Measurements from ENCODE around the gene HABP2.
A peak's percentile ranks its signal among the peaks of the same experiment; 100 is the strongest.

The HABP2 gene

GRCh38 chr10:113552014-113552413, 839 bp upstream of the HABP2 start:
- Histone ChIP-seq H3K4me3 (ENCODE audit: low read length) (no peak overlapping the region), H3K36me3 (ENCODE audit: insufficient read depth, low read length) (no peaks in the 10 kb centered on the region), H3K4me1 (ENCODE audit: insufficient read depth, low read length) (no peaks in the 10 kb centered on the region), H3K27me3 (ENCODE audit: insufficient read depth, low read length) (peaks cover 10% of the 10 kb centered on the region), H2AFZ (ENCODE audit: low read depth, low read length) (no peak overlapping the region), H3K9me3 (ENCODE audit: low read length) (no peaks in the 10 kb centered on the region)

DNA sequence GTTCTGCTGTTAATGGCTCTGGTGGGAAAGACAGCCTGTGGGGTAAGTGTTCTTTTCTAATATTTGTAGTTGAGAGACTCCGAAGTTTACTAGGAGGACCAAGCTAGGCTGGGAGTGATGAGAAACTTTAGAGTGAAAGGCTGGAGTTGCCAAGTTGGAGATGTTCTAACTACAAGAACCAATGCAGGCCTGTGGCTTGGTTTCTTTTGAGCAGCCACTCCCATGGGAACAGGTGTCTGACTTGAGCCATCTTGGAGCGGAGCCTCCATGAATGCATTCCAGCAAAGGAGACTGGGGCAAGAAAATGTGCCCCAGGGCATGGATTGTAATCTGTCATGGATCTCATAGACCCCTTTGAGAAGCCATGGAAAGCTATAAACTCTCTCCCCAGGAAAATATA, 296 bp downstream of the HABP2 start:
- Histone ChIP-seq H3K4me3 (ENCODE audit: low read length) (no peak overlapping the region), H3K9me3 (ENCODE audit: low read length) (no peaks in the 10 kb centered on the region), H2AFZ (ENCODE audit: low read depth, low read length) (no peak overlapping the region), H3K27me3 (ENCODE audit: insufficient read depth, low read length) (peaks cover 22% of the 10 kb centered on the region), H3K4me1 (ENCODE audit: insufficient read depth, low read length) (peaks cover 3% of the 10 kb centered on the region), H3K36me3 (ENCODE audit: insufficient read depth, low read length) (no peaks in the 10 kb centered on the region)

- H3K4me3 ChIP-seq (ENCODE audit: low read length): no peak overlapping the region
- H3K27me3 ChIP-seq (ENCODE audit: insufficient read depth, low read length): peaks cover 31% of the 10 kb centered on the region
- H2AFZ ChIP-seq (ENCODE audit: low read depth, low read length): no peak overlapping the region
- no peaks in the 10 kb centered on the region for H3K36me3 ChIP-seq (ENCODE audit: insufficient read depth, low read length)
- peaks cover 6% of the 10 kb centered on the region for H3K4me1 ChIP-seq (ENCODE audit: insufficient read depth, low read length)
- no peaks in the 10 kb centered on the region for H3K9me3 ChIP-seq (ENCODE audit: low read length)
Observed at GRCh38 chr10:113554214-113554613, 1.4 kb downstream of the HABP2 start.

DNA sequence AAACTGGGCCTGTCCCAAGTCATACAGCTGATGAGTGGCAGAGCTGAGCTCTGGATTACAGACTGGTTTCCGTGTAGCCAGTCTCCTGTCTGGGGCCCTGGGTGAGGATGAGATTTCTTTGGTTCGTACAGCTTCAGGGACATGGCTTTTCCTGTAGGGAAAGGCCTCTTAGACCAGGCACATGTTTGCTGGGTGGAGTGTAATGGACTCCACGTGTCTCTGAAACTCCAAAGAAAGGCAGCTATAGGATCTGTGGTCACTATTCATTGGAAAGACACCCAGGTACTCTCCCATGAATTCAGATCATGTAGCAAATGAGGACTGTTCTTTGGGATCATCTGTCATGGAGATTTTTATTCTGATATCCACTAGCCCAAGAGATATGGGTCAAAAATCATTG, 2.4 kb downstream of the HABP2 start:
- Histone ChIP-seq H3K27me3 (ENCODE audit: insufficient read depth, low read length) (peaks cover 36% of the 10 kb centered on the region), H3K36me3 (ENCODE audit: insufficient read depth, low read length) (no peaks in the 10 kb centered on the region), H3K9me3 (ENCODE audit: low read length) (no peaks in the 10 kb centered on the region), H2AFZ (ENCODE audit: low read depth, low read length) (no peak overlapping the region), H3K4me1 (ENCODE audit: insufficient read depth, low read length) (peaks cover 6% of the 10 kb centered on the region), H3K4me3 (ENCODE audit: low read length) (no peak overlapping the region)

DNA sequence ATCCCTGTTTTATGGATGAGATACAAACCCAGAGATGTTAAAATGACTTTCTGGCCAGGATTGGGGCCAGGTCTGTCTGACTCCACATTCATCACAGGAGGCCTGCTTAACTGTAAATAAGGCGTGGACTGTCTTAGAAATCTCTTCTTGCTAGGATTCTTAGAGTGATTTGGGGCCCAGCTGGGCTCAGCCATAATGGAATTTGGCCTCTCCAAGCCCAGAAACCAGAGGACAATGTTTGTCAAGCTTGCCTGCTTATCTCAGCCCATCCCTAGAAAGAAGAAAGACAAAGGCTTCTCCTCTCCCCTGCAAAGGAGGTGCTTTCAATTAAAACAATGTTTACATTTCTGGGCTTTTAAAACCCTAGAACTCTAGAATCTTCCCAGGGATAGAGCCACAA, 2.9 kb downstream of the HABP2 start:
- H3K36me3 ChIP-seq (ENCODE audit: insufficient read depth, low read length): no peaks in the 10 kb centered on the region
- peaks cover 36% of the 10 kb centered on the region for H3K27me3 ChIP-seq (ENCODE audit: insufficient read depth, low read length)
- H3K9me3 ChIP-seq (ENCODE audit: low read length): no peaks in the 10 kb centered on the region
- H3K4me3 ChIP-seq (ENCODE audit: low read length): no peak overlapping the region
- H3K4me1 ChIP-seq (ENCODE audit: insufficient read depth, low read length): peaks cover 6% of the 10 kb centered on the region
- H2AFZ ChIP-seq (ENCODE audit: low read depth, low read length): no peak overlapping the region

DNA sequence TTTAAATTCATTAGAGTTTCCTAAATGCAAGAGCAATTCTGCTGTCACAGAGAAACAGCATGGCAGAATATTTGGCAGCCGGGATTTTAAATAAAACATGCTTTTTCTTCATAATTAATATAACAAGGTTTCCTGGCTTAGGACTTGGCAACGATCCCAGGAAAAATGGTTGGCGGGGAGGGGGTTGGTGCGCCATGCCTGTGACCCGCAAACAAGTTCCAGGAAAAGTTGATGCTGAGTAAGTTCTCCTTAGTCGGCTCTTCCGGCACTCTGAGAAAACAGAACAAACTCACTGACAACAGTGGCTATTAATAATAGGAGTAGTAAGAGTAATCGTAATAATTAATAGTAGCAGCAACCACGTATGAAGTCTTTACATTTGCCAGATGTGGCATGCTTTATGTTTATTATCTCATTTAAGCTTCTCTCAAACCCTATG, 4.6 kb downstream of the HABP2 start:
- Histone ChIP-seq H3K4me1 (ENCODE audit: insufficient read depth, low read length) (peaks cover 6% of the 10 kb centered on the region), H3K27me3 (ENCODE audit: insufficient read depth, low read length) (peaks cover 40% of the 10 kb centered on the region), H3K9me3 (ENCODE audit: low read length) (no peaks in the 10 kb centered on the region), H3K4me3 (ENCODE audit: low read length) (no peak overlapping the region), H3K36me3 (ENCODE audit: insufficient read depth, low read length) (no peaks in the 10 kb centered on the region), H2AFZ (ENCODE audit: low read depth, low read length) (no peak overlapping the region)

GRCh38 chr10:113557903-113558321, 5.1 kb downstream of the HABP2 start:
- Histone ChIP-seq H2AFZ (ENCODE audit: low read depth, low read length) (no peak overlapping the region), H3K4me1 (ENCODE audit: insufficient read depth, low read length) (peaks cover 6% of the 10 kb centered on the region), H3K36me3 (ENCODE audit: insufficient read depth, low read length) (no peaks in the 10 kb centered on the region), H3K27me3 (ENCODE audit: insufficient read depth, low read length) (peaks cover 40% of the 10 kb centered on the region), H3K9me3 (ENCODE audit: low read length) (no peaks in the 10 kb centered on the region), H3K4me3 (ENCODE audit: low read length) (no peak overlapping the region)

GRCh38 chr10:113560071-113560470, 7.2 kb downstream of the HABP2 start:
- Histone ChIP-seq H3K4me1 (ENCODE audit: insufficient read depth, low read length) (peaks cover 10% of the 10 kb centered on the region), H3K27me3 (ENCODE audit: insufficient read depth, low read length) (peaks cover 37% of the 10 kb centered on the region)

GRCh38 chr10:113561214-113561613, 8.4 kb downstream of the HABP2 start:
- peaks cover 32% of the 10 kb centered on the region for H3K27me3 ChIP-seq (ENCODE audit: insufficient read depth, low read length)
- peaks cover 10% of the 10 kb centered on the region for H3K4me1 ChIP-seq (ENCODE audit: insufficient read depth, low read length)
- H3K36me3 ChIP-seq (ENCODE audit: insufficient read depth, low read length): no peaks in the 10 kb centered on the region
- H3K9me3 ChIP-seq (ENCODE audit: low read length): no peaks in the 10 kb centered on the region
- H3K4me3 ChIP-seq (ENCODE audit: low read length): no peak overlapping the region
- no peak overlapping the region for H2AFZ ChIP-seq (ENCODE audit: low read depth, low read length)

More at GRCh38 chr10:113560071-113560470, 7.2 kb downstream of the HABP2 start:
- Histone ChIP-seq H3K36me3 (ENCODE audit: insufficient read depth, low read length) (no peaks in the 10 kb centered on the region), H2AFZ (ENCODE audit: low read depth, low read length) (no peak overlapping the region), H3K4me3 (ENCODE audit: low read length) (no peak overlapping the region), H3K9me3 (ENCODE audit: low read length) (no peaks in the 10 kb centered on the region)

DNA sequence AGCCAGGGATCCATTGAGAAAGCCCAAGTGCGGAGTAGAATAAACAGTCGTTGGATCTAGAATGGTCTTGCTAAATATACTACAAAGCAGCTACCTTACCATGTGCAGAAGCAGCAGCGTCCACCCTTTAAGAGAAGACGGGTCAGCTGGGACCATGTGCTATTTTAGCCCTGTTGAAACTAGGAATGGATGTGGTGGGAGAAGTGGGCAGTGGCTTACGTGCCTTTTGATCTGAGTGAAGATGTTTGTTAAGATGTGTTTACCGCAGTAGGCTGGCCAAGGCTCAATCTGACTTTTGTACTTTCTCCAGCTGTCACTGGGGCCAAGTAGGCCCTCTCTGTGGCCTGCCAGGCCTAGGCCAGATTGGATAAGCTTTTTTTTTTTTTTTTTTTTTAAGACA, 9.2 kb downstream of the HABP2 start:
- Histone ChIP-seq H3K36me3 (ENCODE audit: insufficient read depth, low read length) (no peaks in the 10 kb centered on the region), H3K27me3 (ENCODE audit: insufficient read depth, low read length) (peaks cover 29% of the 10 kb centered on the region), H2AFZ (ENCODE audit: low read depth, low read length) (no peak overlapping the region), H3K4me1 (ENCODE audit: insufficient read depth, low read length) (peaks cover 10% of the 10 kb centered on the region), H3K9me3 (ENCODE audit: low read length) (no peaks in the 10 kb centered on the region), H3K4me3 (ENCODE audit: low read length) (no peak overlapping the region)

- Histone ChIP-seq H3K4me1 (ENCODE audit: insufficient read depth, low read length) (peaks cover 10% of the 10 kb centered on the region), H2AFZ (ENCODE audit: low read depth, low read length) (no peak overlapping the region), H3K4me3 (ENCODE audit: low read length) (no peak overlapping the region), H3K9me3 (ENCODE audit: low read length) (no peaks in the 10 kb centered on the region), H3K36me3 (ENCODE audit: insufficient read depth, low read length) (no peaks in the 10 kb centered on the region), H3K27me3 (ENCODE audit: insufficient read depth, low read length) (peaks cover 23% of the 10 kb centered on the region)
Observed at GRCh38 chr10:113562704-113563103, 9.9 kb downstream of the HABP2 start.

- Histone ChIP-seq H3K27me3 (ENCODE audit: insufficient read depth, low read length) (peaks cover 18% of the 10 kb centered on the region), H3K4me3 (ENCODE audit: low read length) (peak overlapping the region; percentile 37), H2AFZ (ENCODE audit: low read depth, low read length) (peak overlapping the region; percentile 74), H3K9me3 (ENCODE audit: low read length) (no peaks in the 10 kb centered on the region), H3K36me3 (ENCODE audit: insufficient read depth, low read length) (no peaks in the 10 kb centered on the region), H3K4me1 (ENCODE audit: insufficient read depth, low read length) (peaks cover 5% of the 10 kb centered on the region)
Observed at GRCh38 chr10:113563306-113564088, 10.6 kb downstream of the HABP2 start.

DNA sequence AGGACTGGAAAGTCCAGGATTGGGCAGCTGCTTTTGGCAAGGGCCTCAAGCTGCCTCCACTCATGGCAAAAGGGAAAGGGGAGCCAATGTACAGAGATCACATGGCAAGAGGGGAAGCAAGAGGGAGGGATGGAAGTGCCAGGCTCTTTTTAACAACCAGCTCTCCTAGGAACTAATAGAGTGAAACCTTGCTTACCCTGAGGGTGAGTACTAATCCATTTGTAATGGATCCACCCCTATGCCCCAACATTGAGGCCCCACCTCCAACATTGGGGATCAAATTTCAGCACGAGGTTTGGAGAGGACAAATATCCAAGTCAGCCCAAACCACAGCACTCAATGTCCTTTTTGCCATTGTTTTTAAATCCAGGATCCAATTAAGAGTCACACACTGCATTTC, 12.5 kb downstream of the HABP2 start:
- Histone ChIP-seq H3K4me3 (ENCODE audit: low read length) (no peak overlapping the region), H3K9me3 (ENCODE audit: low read length) (no peaks in the 10 kb centered on the region), H3K4me1 (ENCODE audit: insufficient read depth, low read length) (peaks cover 5% of the 10 kb centered on the region), H3K36me3 (ENCODE audit: insufficient read depth, low read length) (no peaks in the 10 kb centered on the region), H2AFZ (ENCODE audit: low read depth, low read length) (no peak overlapping the region), H3K27me3 (ENCODE audit: insufficient read depth, low read length) (peaks cover 15% of the 10 kb centered on the region)

GRCh38 chr10:113566888-113567287, 14.0 kb downstream of the HABP2 start:
- H3K4me3 ChIP-seq (ENCODE audit: low read length): no peak overlapping the region
- H2AFZ ChIP-seq (ENCODE audit: low read depth, low read length): no peak overlapping the region
- no peaks in the 10 kb centered on the region for H3K36me3 ChIP-seq (ENCODE audit: insufficient read depth, low read length)
- H3K9me3 ChIP-seq (ENCODE audit: low read length): no peaks in the 10 kb centered on the region
- H3K4me1 ChIP-seq (ENCODE audit: insufficient read depth, low read length): peaks cover 5% of the 10 kb centered on the region
- H3K27me3 ChIP-seq (ENCODE audit: insufficient read depth, low read length): peaks cover 13% of the 10 kb centered on the region

Measured in neuron (in vitro differentiated cells).